Endodermal cell (in vitro differentiated cells): ENCODE data around the gene VPS4B. TPM values are rescaled to one million over a fixed set of nuclear protein-coding genes. Genes with fewer than 3 reads are reported as not detected.
"Not testable (repeated sequence)": the region's sequence is repeated elsewhere in the genome, so short reads cannot be mapped to it uniquely, and the experiment has no call there.

Experiments
- DNase-seq: peaks from one replicate; pipeline ENCODE4 v3.0.0-alpha.2; 2017
- H3K27ac ChIP-seq: 2 replicates; pipeline ENCODE4 v1.5.1; 2013; ENCODE audit warnings: mild to moderate bottlenecking, low read depth, low read length, moderate library complexity
- H3K27me3 ChIP-seq: 2 replicates; pipeline ENCODE4 v1.6.1; 2013; ENCODE audit warnings: mild to moderate bottlenecking, low read length, moderate library complexity; ENCODE audit not compliant: insufficient read depth, control insufficient read depth, poor library complexity, severe bottlenecking
- H3K36me3 ChIP-seq: 2 replicates; pipeline ENCODE4 v1.7.0; 2013; ENCODE audit warnings: mild to moderate bottlenecking, low read length, moderate library complexity; ENCODE audit not compliant: control insufficient read depth, insufficient read depth
- H3K4me1 ChIP-seq: one replicate; pipeline ENCODE4 v1.7.0; 2013; ENCODE audit warnings: low read length; ENCODE audit not compliant: control insufficient read depth, insufficient read depth
- H3K4me3 ChIP-seq: 2 replicates; pipeline ENCODE4 v1.5.1; 2013; ENCODE audit warnings: mild to moderate bottlenecking, low read length, moderate library complexity
- H3K9ac ChIP-seq: 2 replicates; pipeline ENCODE4 v1.6.1; 2013; ENCODE audit warnings: mild to moderate bottlenecking, low read length, moderate library complexity; ENCODE audit not compliant: poor library complexity, severe bottlenecking; ENCODE audit errors: extremely low read depth
- H3K9me3 ChIP-seq: 2 replicates; pipeline ENCODE4 v1.6.1; 2013; ENCODE audit warnings: mild to moderate bottlenecking, low read length, moderate library complexity; ENCODE audit not compliant: control insufficient read depth
- H3K27ac Mint-ChIP-seq: 2 replicates; pipeline ENCODE4 v1.8.0; 2020; ENCODE audit warnings: mixed read lengths
- H3K27me3 Mint-ChIP-seq: 2 replicates; pipeline ENCODE4 v1.8.0; 2021; ENCODE audit warnings: mild to moderate bottlenecking, mixed read lengths; ENCODE audit not compliant: insufficient read depth
- H3K36me3 Mint-ChIP-seq: 2 replicates; pipeline ENCODE4 v1.8.0; 2020; ENCODE audit warnings: low read depth, mixed read lengths
- H3K4me1 Mint-ChIP-seq: 2 replicates; pipeline ENCODE4 v1.8.0; 2020; ENCODE audit warnings: mixed read lengths
- H3K4me3 Mint-ChIP-seq: 2 replicates; pipeline ENCODE4 v1.8.0; 2020; ENCODE audit warnings: mild to moderate bottlenecking, moderate library complexity, mixed read lengths
- H3K9me3 Mint-ChIP-seq: 2 replicates; pipeline ENCODE4 v1.8.0; 2020; ENCODE audit warnings: mild to moderate bottlenecking, mixed read lengths
- CTCF ChIP-seq: fragments of 200-600 bp; sonication (generic); conservative IDR thresholded peaks from 2 replicates; pipeline ENCODE4 v1.5.0; 2021; ENCODE audit warnings: antibody characterized with exemption, mild to moderate bottlenecking
- WGBS, 2 experiments: methylation state at CpG; one replicate each; pipeline versions ENCODE4 v1.1.5 to v1.1.7; 2013; ENCODE audit warnings: missing lambda C conversion rate in 2 of 2, mixed read lengths in 1 of 2; ENCODE audit not compliant: insufficient coverage in 1 of 2, insufficient read length in 1 of 2; 5-methylcytosine and 5-hydroxymethylcytosine counted together
- total RNA-seq, 2 donors: library from RNA; stranded (reverse); fragmentation: NEBNext Ultra II Directional in 1 of 2; extraction: Animal tissue kit (Norgen Biotek cat#: 25700) in 1 of 2; gene quantifications; 2 replicates in 1 of 2; 3 replicates in 1 of 2; pipeline ENCODE4 v1.2.1, GENCODE V29; 2021

VPS4B gene
- total RNA-seq, 2 donors from 2014 or later: 44.7 to 46.1 TPM

- Histone ChIP-seq H3K9ac (no peak overlapping the region), H3K4me1 (no peaks in the 10 kb centered on the region), H3K27me3 (no peaks in the 10 kb centered on the region), H3K9me3 (no peaks in the 10 kb centered on the region), H3K27ac (no peak overlapping the region), H3K4me3 (no peak overlapping the region), H3K36me3 (no peaks in the 10 kb centered on the region)
- WGBS, 2 experiments: 72 to 100% methylated on average over 1 of the region's 1 CpG
- Mint-ChIP-seq H3K9me3 (no peaks in the 10 kb centered on the region), H3K27me3 (no peaks in the 10 kb centered on the region), H3K27ac (no peak overlapping the region), H3K4me1 (no peaks in the 10 kb centered on the region), H3K4me3 (no peak overlapping the region), H3K36me3 (no peaks in the 10 kb centered on the region)
- no peak for TF ChIP-seq CTCF
- no peak for DNase-seq
Measured at GRCh38 chr18:63460414-63460813, 38.1 kb upstream of the VPS4B start.

- no peak for DNase-seq
- H3K27ac ChIP-seq: no peak overlapping the region
- 93 to 100% methylated on average over 1 to 5 of the region's 6 CpGs for WGBS, 2 experiments
- no peaks in the 10 kb centered on the region for H3K9me3 ChIP-seq
- TF ChIP-seq CTCF: no peak
- Mint-ChIP-seq H3K27ac (no peak overlapping the region), H3K36me3 (no peaks in the 10 kb centered on the region), H3K9me3 (no peaks in the 10 kb centered on the region), H3K4me1 (no peaks in the 10 kb centered on the region), H3K27me3 (no peaks in the 10 kb centered on the region), H3K4me3 (no peak overlapping the region)
- H3K27me3 ChIP-seq: no peaks in the 10 kb centered on the region
- no peak overlapping the region for H3K9ac ChIP-seq
- H3K4me3 ChIP-seq: no peak overlapping the region
- no peaks in the 10 kb centered on the region for H3K4me1 ChIP-seq
- no peaks in the 10 kb centered on the region for H3K36me3 ChIP-seq
Measured at GRCh38 chr18:63457977-63458376, 35.7 kb upstream of the VPS4B start.

GRCh38 chr18:63454497-63454896, 32.2 kb upstream of the VPS4B start:
- no peaks in the 10 kb centered on the region for H3K9me3 ChIP-seq
- H3K9me3 Mint-ChIP-seq: no peaks in the 10 kb centered on the region
- no peak overlapping the region for H3K27ac ChIP-seq
- H3K4me1 Mint-ChIP-seq: peaks cover 6% of the 10 kb centered on the region
- no peaks in the 10 kb centered on the region for H3K36me3 ChIP-seq
- H3K9ac ChIP-seq: no peak overlapping the region
- H3K27me3 Mint-ChIP-seq: no peaks in the 10 kb centered on the region
- H3K27ac Mint-ChIP-seq: no peak overlapping the region
- no peaks in the 10 kb centered on the region for H3K27me3 ChIP-seq
- no peak for DNase-seq
- no peak overlapping the region for H3K4me3 Mint-ChIP-seq
- H3K4me3 ChIP-seq: no peak overlapping the region
- WGBS, 2 experiments: 90 to 92% methylated on average over 2 to 8 of the region's 8 CpGs
- H3K36me3 Mint-ChIP-seq: no peaks in the 10 kb centered on the region
- H3K4me1 ChIP-seq: no peaks in the 10 kb centered on the region
- TF ChIP-seq CTCF: no peak

- 83 to 88% methylated on average over 5 of the region's 5 CpGs for WGBS, 2 experiments
- not testable (repeated sequence) for H3K9ac ChIP-seq, H3K36me3 ChIP-seq, H3K27me3 ChIP-seq, H3K4me1 Mint-ChIP-seq, H3K9me3 Mint-ChIP-seq, H3K27ac ChIP-seq, H3K4me3 ChIP-seq, DNase-seq, H3K4me3 Mint-ChIP-seq, H3K27ac Mint-ChIP-seq, H3K9me3 ChIP-seq, H3K4me1 ChIP-seq, H3K36me3 Mint-ChIP-seq, H3K27me3 Mint-ChIP-seq
Measured at GRCh38 chr18:63452751-63453150, 30.5 kb upstream of the VPS4B start.
